SKM-1 (cell line): ENCODE results near the gene LHX8.

Experiments
- DNase-seq: peaks from one replicate; lab custom pipeline; 2025; ENCODE audit not compliant: unreplicated experiment; lab: John Stamatoyannopoulos, UW

LHX8 gene

GRCh38 chr1:75203415-75204277, 69.5 kb downstream of the LHX8 start:
- DNase-seq: peak; percentile 36

GRCh38 chr1:75208862-75209261, 74.7 kb downstream of the LHX8 start:
- DNase-seq: no peak
